Thyroid gland (tissue), 4 donors: ENCODE results near the gene DUOXA1.

ENCODE experiments used
- CTCF ChIP-seq, 6 experiments: fragments of 200-600 bp in 3 of 6; fragments of 450-650 bp in 3 of 6; sonication (generic) in 3 of 6; IDR thresholded peaks; one replicate each; pipeline ENCODE4 v1.5.1; 2016 to 2019; ENCODE audit warnings: antibody characterized with exemption in 6 of 6, mild to moderate bottlenecking in 2 of 6, inconsistent platforms in 1 of 6, moderate library complexity in 1 of 6
- POLR2A ChIP-seq, 2 donors: fragments of 450-650 bp; IDR thresholded peaks; one replicate each; pipeline ENCODE4 v1.6.1; 2017; ENCODE audit warnings: antibody characterized with exemption in 2 of 2, mild to moderate bottlenecking in 2 of 2, moderate library complexity in 1 of 2

GRCh38 chr15:45095661-45096060, 34.0 kb downstream of the DUOXA1 start:
- no peak for TF ChIP-seq POLR2A (IDR thresholded peaks at IDR 0.05)
- no peak for TF ChIP-seq CTCF (IDR thresholded peaks at IDR 0.05)
